Cardiac fibroblast (primary cell): ENCODE data around the gene OIP5.
"Not testable (repeated sequence)": the region's sequence is repeated elsewhere in the genome, so short reads cannot be mapped to it uniquely, and the experiment has no call there.

Source experiments
- DNase-seq, 2 donors: peaks; one replicate each; pipeline versions ENCODE4 v3.0.0 to v3.0.0-alpha.2; 2010; ENCODE audit warnings: low read depth in 2 of 2
- H3K4me3 ChIP-seq, 2 donors: replicated peaks in 1 of 2; 1 replicate in 1 of 2; 2 replicates in 1 of 2; pipeline ENCODE4 v1.5.1; 2011; ENCODE audit warnings: low read depth in 2 of 2, low read length in 2 of 2, mild to moderate bottlenecking in 2 of 2, moderate library complexity in 1 of 2
- TF ChIP-seq, protein P1 (sequence below): IDR thresholded peaks from one replicate; pipeline ENCODE4 v1.5.1; 2011; ENCODE audit warnings: low read depth, mild to moderate bottlenecking, low read length, inconsistent platforms

OIP5 gene

DNA sequence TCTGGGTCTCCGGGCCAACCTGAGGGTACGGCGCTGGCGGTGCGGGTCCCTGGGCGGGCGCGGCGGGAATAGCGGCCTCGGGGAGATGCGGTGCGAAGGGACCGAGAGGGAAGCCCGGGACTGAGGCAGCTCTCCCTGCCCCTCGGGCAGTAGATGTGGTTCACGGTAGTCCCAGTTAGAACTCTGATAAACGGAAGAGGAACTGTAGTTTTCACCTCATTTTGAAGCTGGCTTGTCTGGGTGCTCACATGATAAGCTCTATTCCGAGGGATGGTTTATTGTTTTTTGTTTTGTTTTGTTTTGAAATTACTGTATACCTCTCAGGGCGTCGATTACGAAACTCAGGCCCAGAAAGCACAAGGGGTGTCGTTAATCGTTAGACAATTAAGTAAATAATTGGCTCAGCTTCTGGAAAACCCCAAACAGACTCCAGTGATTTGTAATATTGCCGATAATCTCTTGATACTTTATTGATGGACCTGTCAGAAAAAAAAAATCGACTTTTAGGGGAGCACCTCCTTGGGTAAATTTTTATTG lies 703 bp upstream of the OIP5 start:
- H3K4me3 ChIP-seq, result peak overlapping the region; percentile 85 to 100
- TF ChIP-seq, protein P1, sequence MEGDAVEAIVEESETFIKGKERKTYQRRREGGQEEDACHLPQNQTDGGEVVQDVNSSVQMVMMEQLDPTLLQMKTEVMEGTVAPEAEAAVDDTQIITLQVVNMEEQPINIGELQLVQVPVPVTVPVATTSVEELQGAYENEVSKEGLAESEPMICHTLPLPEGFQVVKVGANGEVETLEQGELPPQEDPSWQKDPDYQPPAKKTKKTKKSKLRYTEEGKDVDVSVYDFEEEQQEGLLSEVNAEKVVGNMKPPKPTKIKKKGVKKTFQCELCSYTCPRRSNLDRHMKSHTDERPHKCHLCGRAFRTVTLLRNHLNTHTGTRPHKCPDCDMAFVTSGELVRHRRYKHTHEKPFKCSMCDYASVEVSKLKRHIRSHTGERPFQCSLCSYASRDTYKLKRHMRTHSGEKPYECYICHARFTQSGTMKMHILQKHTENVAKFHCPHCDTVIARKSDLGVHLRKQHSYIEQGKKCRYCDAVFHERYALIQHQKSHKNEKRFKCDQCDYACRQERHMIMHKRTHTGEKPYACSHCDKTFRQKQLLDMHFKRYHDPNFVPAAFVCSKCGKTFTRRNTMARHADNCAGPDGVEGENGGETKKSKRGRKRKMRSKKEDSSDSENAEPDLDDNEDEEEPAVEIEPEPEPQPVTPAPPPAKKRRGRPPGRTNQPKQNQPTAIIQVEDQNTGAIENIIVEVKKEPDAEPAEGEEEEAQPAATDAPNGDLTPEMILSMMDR, result no peak
- DNase-seq, result no peak

DNA sequence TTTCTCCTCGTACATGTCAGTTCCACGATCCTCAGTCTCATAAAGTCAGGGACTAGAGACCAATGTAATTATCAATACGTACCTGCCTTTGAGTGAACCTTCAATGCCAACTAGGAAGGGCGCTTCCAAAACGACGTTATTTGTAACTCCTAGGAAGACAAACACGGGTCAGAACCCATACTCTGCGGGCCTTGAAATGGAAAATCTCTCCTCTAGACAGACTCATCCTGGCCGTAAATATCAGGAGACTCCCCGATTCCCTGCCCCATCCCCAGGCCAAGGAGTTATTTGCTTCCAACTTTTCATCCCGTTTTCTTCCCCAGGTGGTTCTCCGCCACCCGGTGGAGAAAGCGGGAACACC lies 578 bp downstream of the OIP5 start:
- H3K4me3 ChIP-seq, result peak overlapping the region; percentile 85 to 100
- peak in 1 of 2 donors; percentile 65 for DNase-seq
- TF ChIP-seq, protein P1, result peak; percentile 77

DNA sequence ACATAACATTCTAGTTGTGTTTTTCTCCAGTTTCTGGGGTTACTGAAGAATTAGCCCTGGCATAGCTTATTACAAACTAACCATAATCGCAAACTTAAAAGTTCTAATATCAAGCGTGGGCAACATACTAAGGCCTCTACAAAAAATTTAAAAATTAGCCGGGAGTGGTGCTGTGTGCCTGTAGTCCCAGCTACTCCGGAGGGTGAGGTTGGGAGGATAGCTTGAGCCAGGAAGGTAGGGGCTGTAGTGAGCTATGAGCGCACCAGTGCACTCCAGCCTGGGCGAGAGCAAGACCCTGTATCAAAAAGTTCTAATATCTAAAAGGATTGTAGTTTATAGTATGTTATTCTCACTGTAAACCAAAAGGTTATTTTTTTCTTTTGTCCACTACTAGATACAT lies 1.1 kb downstream of the OIP5 start:
- H3K4me3 ChIP-seq, result peak overlapping the region in 1 of 2 donors; percentile 100
- TF ChIP-seq, protein P1, result no peak
- no peak for DNase-seq

DNA sequence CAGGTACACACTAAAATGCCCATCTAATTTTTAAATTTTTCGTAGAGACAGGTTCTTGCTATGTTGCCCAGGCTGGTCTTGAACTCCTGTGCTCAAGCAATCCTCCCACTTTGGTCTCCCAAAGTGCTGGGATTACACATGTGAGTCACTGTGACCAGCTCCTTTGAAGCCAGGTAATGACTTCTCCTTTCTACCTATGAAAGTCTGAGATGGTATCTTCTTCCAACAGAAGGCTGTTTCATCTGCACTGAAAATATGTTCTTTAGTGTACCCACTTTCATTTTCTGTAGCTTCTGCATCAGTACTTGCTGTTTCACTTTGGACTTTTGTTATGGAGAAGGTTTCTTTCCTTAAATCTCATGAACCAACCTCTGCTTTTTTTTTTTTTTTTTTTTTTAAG lies 8.8 kb downstream of the OIP5 start:
- H3K4me3 ChIP-seq, result no peak overlapping the region
- DNase-seq, result no peak
- TF ChIP-seq, protein P1, result no peak

DNA sequence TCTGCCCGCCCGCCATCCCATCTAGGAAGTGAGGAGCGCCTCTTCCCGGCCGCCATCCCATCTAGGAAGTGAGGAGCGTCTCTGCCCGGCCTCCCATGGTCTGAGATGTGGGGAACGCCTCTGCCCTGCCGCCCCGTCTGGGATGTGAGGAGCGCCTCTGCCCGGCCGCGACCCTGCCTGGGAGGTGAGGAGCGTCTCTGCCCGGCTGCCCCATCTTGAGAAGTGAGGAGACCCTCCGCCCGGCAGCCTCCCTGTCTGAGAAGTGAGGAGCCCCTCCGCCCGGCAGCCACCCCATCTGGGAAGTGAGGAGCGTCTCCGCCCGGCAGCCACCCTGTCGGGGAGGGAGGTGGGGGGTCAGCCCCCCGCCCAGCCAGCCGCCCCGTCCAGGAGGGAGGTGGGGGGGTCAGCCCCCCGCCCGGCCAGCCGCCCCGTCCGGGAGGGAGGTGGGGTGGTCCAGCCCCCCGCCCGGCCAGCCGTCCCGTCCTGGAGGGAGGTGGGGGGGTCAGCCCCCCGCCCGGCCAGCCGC lies 11.5 kb downstream of the OIP5 start:
- not testable (repeated sequence) for DNase-seq, H3K4me3 ChIP-seq

DNA sequence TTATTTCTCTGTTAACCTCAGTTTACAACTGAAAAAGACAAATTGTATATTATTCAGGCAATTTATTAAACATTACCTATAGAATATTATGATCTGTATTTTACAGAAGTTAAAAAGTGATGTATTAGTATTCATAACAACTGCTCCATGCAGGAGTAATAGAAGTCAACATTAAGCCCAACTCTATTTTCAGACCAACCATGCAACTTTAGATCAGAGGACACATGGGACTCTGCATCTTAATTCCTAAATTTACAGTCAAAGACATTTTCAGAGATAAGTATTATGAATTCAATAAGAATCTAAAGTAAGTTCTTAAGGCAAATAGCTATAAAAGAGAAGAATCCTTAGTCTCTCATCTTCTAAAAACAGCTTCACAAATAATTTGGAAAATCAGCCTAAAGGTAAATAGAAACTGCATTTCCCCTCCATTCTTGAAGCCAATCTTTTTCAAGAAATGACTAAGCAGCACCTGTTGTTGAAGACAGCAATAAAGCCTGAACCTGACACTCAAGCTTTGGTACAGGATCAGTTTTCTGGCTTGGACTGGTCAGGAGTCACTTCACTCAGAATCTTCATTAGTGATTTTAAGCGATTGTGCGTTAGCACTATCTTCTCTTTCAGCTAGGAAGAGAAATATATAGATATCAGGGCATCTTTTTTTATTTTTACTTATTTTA lies 23.0 kb downstream of the OIP5 start:
- DNase-seq, result no peak
- no peak overlapping the region for H3K4me3 ChIP-seq
- TF ChIP-seq, protein P1, result no peak

DNA sequence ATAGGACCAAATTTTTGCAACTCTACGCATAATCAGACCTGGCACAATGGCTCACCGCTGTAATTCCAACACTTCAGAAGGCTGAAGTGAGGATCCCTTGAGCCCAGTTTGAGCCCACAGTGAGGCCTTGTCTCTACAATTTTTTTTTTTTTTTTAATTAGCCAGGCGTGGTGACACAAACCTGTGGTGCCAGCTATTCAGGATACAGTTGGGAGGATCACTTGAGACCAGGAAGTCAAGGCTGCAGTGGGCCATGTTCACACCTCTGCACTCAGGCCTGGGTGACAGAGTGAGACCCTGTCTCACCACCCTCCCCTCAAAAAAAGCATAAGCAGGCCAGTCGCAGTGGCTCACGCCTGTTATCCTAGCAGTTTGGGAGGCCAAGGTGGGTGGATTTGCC lies 24.7 kb downstream of the OIP5 start:
- TF ChIP-seq, protein P1, result no peak
- DNase-seq, result no peak
- H3K4me3 ChIP-seq, result no peak overlapping the region
